ENCODE results near the gene DNTTIP2.
"Not testable (repeated sequence)": the region's sequence is repeated elsewhere in the genome, so short reads cannot be mapped to it uniquely, and the experiment has no call there.

The DNTTIP2 gene

GRCh38 chr1:93840956-93841482 lies 38.0 kb downstream of the DNTTIP2 start:
- DNase-seq, result no peak

- no peak for DNase-seq
Observed at GRCh38 chr1:93839753-93840152, 39.3 kb downstream of the DNTTIP2 start.

GRCh38 chr1:93839307-93839706 lies 39.7 kb downstream of the DNTTIP2 start:
- no peak for DNase-seq

GRCh38 chr1:93837961-93838360 lies 41.0 kb downstream of the DNTTIP2 start:
- DNase-seq, result no peak

GRCh38 chr1:93833293-93833692 lies 45.7 kb downstream of the DNTTIP2 start:
- not testable (repeated sequence) for DNase-seq

- DNase-seq, result no peak
Observed at GRCh38 chr1:93829061-93829460, 49.9 kb downstream of the DNTTIP2 start.

GRCh38 chr1:93828367-93828755 lies 50.6 kb downstream of the DNTTIP2 start:
- no peak for DNase-seq

GRCh38 chr1:93827633-93828366 lies 51.2 kb downstream of the DNTTIP2 start:
- no peak for DNase-seq

GRCh38 chr1:93827128-93827527 lies 51.9 kb downstream of the DNTTIP2 start:
- no peak for DNase-seq

- DNase-seq, result no peak
Observed at GRCh38 chr1:93824834-93825233, 54.2 kb downstream of the DNTTIP2 start.

- peak; percentile 28 for DNase-seq
Observed at GRCh38 chr1:93822730-93823425, 56.1 kb downstream of the DNTTIP2 start.

GRCh38 chr1:93821423-93822144 lies 57.4 kb downstream of the DNTTIP2 start:
- DNase-seq, result no peak

GRCh38 chr1:93820554-93821422 lies 58.2 kb downstream of the DNTTIP2 start:
- DNase-seq, result no peak

GRCh38 chr1:93818570-93818959 lies 60.4 kb downstream of the DNTTIP2 start:
- DNase-seq, result no peak

- peak; percentile 32 for DNase-seq
Observed at GRCh38 chr1:93817819-93818569, 61.0 kb downstream of the DNTTIP2 start.

GRCh38 chr1:93816970-93817678 lies 61.9 kb downstream of the DNTTIP2 start:
- no peak for DNase-seq

Data from stimulated activated CD8-positive, alpha-beta memory T cell treated with anti-CD3 and anti-CD28 coated beads, Interleukin-4, amount 100 ng/mL, for 48 hours (primary cell).